HL-60 (cell line): ENCODE results near the gene FCER2.
A peak's percentile ranks its signal among the peaks of the same experiment; 100 is the strongest.

ENCODE experiments used
- DNase-seq, 2 experiments: peaks; one replicate each; pipeline ENCODE4 v3.0.0-alpha.2; 2010 to 2020; ENCODE audit warnings: low read depth in 1 of 2, low spot score in 1 of 2
- H3K27ac ChIP-seq: fragments of 250-450 bp; sonication (Bioruptor Pico); replicated peaks from 2 replicates; pipeline ENCODE4 v1.5.1; 2020; ENCODE audit warnings: mild to moderate bottlenecking, moderate library complexity
- H3K27me3 ChIP-seq: fragments of 250-450 bp; sonication (Bioruptor Pico); 2 replicates; pipeline ENCODE4 v1.5.1; 2021; ENCODE audit warnings: mild to moderate bottlenecking, moderate library complexity; ENCODE audit not compliant: insufficient read depth, poor library complexity, severe bottlenecking
- H3K4me3 ChIP-seq: replicated peaks from 2 replicates; pipeline ENCODE4 v1.5.1; 2011; ENCODE audit warnings: mild to moderate bottlenecking, control low read depth, low read length; ENCODE audit not compliant: insufficient read depth
- GABPA ChIP-seq: IDR thresholded peaks from 2 replicates; pipeline ENCODE4 v1.6.1; 2012; ENCODE audit warnings: low read depth
- POLR2AphosphoS5 ChIP-seq: IDR thresholded peaks from 2 replicates; pipeline ENCODE4 v1.6.1; 2012; ENCODE audit warnings: low read depth
- SPI1 ChIP-seq: IDR thresholded peaks from 2 replicates; pipeline ENCODE4 v1.6.1; 2012; ENCODE audit warnings: low read depth, mild to moderate bottlenecking, borderline replicate concordance
- TF ChIP-seq, protein P1 (sequence below): IDR thresholded peaks from 2 replicates; pipeline ENCODE4 v1.6.1; 2012; ENCODE audit warnings: low read depth; ENCODE audit not compliant: insufficient replicate concordance
- TF ChIP-seq, protein P2 (sequence below): IDR thresholded peaks from one replicate; pipeline ENCODE4 v1.5.1; 2011; ENCODE audit warnings: low read length, control low read depth, inconsistent platforms; ENCODE audit not compliant: insufficient read depth

The FCER2 gene

GRCh38 chr19:7709932-7710460 is 8.1 kb upstream of the FCER2 start:
- Histone ChIP-seq H3K27me3 (no peaks in the 10 kb centered on the region), H3K27ac (peak overlapping the region; percentile 12; the same call in 1 of the 2 replicates), H3K4me3 (no peak overlapping the region)
- TF ChIP-seq GABPA (no peak), POLR2AphosphoS5 (no peak), SPI1 (no peak)
- TF ChIP-seq, protein P1, sequence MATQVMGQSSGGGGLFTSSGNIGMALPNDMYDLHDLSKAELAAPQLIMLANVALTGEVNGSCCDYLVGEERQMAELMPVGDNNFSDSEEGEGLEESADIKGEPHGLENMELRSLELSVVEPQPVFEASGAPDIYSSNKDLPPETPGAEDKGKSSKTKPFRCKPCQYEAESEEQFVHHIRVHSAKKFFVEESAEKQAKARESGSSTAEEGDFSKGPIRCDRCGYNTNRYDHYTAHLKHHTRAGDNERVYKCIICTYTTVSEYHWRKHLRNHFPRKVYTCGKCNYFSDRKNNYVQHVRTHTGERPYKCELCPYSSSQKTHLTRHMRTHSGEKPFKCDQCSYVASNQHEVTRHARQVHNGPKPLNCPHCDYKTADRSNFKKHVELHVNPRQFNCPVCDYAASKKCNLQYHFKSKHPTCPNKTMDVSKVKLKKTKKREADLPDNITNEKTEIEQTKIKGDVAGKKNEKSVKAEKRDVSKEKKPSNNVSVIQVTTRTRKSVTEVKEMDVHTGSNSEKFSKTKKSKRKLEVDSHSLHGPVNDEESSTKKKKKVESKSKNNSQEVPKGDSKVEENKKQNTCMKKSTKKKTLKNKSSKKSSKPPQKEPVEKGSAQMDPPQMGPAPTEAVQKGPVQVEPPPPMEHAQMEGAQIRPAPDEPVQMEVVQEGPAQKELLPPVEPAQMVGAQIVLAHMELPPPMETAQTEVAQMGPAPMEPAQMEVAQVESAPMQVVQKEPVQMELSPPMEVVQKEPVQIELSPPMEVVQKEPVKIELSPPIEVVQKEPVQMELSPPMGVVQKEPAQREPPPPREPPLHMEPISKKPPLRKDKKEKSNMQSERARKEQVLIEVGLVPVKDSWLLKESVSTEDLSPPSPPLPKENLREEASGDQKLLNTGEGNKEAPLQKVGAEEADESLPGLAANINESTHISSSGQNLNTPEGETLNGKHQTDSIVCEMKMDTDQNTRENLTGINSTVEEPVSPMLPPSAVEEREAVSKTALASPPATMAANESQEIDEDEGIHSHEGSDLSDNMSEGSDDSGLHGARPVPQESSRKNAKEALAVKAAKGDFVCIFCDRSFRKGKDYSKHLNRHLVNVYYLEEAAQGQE: no peak
- TF ChIP-seq, protein P2, sequence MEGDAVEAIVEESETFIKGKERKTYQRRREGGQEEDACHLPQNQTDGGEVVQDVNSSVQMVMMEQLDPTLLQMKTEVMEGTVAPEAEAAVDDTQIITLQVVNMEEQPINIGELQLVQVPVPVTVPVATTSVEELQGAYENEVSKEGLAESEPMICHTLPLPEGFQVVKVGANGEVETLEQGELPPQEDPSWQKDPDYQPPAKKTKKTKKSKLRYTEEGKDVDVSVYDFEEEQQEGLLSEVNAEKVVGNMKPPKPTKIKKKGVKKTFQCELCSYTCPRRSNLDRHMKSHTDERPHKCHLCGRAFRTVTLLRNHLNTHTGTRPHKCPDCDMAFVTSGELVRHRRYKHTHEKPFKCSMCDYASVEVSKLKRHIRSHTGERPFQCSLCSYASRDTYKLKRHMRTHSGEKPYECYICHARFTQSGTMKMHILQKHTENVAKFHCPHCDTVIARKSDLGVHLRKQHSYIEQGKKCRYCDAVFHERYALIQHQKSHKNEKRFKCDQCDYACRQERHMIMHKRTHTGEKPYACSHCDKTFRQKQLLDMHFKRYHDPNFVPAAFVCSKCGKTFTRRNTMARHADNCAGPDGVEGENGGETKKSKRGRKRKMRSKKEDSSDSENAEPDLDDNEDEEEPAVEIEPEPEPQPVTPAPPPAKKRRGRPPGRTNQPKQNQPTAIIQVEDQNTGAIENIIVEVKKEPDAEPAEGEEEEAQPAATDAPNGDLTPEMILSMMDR: no peak
- no peak for DNase-seq

GRCh38 chr19:7706955-7707456 is 5.1 kb upstream of the FCER2 start:
- Histone ChIP-seq H3K27me3 (no peaks in the 10 kb centered on the region), H3K27ac (peak overlapping the region; percentile 79), H3K4me3 (no peak overlapping the region)
- DNase-seq: no peak
- TF ChIP-seq, protein P2: no peak
- TF ChIP-seq GABPA: no peak
- TF ChIP-seq POLR2AphosphoS5: no peak
- TF ChIP-seq, protein P1: no peak
- TF ChIP-seq SPI1: no peak

GRCh38 chr19:7706188-7706954 is 4.4 kb upstream of the FCER2 start:
- Histone ChIP-seq H3K27me3 (no peaks in the 10 kb centered on the region), H3K4me3 (no peak overlapping the region), H3K27ac (peak overlapping the region; percentile 79)
- peak in 1 of 2 experiments; percentile 44 for DNase-seq
- TF ChIP-seq SPI1: no peak
- TF ChIP-seq, protein P1: no peak
- TF ChIP-seq POLR2AphosphoS5: no peak
- TF ChIP-seq, protein P2: no peak
- no peak for TF ChIP-seq GABPA
